ENCODE results near the gene NEGR1. TPM values are rescaled to one million over a fixed set of nuclear protein-coding genes. Genes with fewer than 3 reads are reported as not detected.
A peak's percentile ranks its signal among the peaks of the same experiment; 100 is the strongest.

NEGR1 gene
- total RNA-seq, 1 experiment from 2014 or later = 4.1 TPM

DNA sequence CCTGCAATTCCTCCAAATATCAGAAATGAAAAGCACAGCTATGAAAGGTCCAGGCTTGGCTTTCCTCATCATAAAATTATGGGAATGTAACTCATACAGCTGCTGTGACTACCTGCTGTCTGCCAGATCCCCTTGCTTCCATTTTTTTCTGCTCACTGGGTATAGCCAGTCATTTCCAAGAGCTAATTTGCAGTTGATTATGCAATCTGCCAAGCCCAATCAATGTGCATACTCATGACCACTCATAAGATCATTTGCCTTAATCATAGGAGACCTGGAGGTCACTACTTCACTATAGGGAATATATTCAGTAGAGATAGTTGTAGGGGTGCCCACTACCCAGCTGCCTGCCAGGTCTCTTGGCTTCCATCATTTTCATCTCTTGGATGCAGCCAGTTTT, 783.8 kb downstream of the NEGR1 start:
- ChIA-PET POLR2A (no interaction called here), CTCF (interaction anchor here (0.6 kb wide), 1 partner anchor 970 kb away, joined by 3 read pairs; no protein-coding TSS in a partner anchor)
- H3K4me1 Mint-ChIP-seq (ENCODE audit: insufficient read depth, unreplicated experiment) = no peaks in the 10 kb centered on the region
- H3K27me3 Mint-ChIP-seq (ENCODE audit: insufficient read depth, unreplicated experiment) = no peaks in the 10 kb centered on the region
- DNase-seq (ENCODE audit: unreplicated experiment) = no peak
- TF ChIP-seq, protein P1, sequence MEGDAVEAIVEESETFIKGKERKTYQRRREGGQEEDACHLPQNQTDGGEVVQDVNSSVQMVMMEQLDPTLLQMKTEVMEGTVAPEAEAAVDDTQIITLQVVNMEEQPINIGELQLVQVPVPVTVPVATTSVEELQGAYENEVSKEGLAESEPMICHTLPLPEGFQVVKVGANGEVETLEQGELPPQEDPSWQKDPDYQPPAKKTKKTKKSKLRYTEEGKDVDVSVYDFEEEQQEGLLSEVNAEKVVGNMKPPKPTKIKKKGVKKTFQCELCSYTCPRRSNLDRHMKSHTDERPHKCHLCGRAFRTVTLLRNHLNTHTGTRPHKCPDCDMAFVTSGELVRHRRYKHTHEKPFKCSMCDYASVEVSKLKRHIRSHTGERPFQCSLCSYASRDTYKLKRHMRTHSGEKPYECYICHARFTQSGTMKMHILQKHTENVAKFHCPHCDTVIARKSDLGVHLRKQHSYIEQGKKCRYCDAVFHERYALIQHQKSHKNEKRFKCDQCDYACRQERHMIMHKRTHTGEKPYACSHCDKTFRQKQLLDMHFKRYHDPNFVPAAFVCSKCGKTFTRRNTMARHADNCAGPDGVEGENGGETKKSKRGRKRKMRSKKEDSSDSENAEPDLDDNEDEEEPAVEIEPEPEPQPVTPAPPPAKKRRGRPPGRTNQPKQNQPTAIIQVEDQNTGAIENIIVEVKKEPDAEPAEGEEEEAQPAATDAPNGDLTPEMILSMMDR (IDR thresholded peaks at IDR 0.05; ENCODE audit: unreplicated experiment) = no peak
- H3K4me3 Mint-ChIP-seq (ENCODE audit: unreplicated experiment) = no peak overlapping the region
- no peaks in the 10 kb centered on the region for H3K36me3 Mint-ChIP-seq (ENCODE audit: insufficient read depth, unreplicated experiment)
- intact Hi-C loops (cut with micrococcal nuclease) = no loop called here
- H3K9me3 Mint-ChIP-seq (ENCODE audit: unreplicated experiment) = peaks cover 6% of the 10 kb centered on the region
- no peak overlapping the region for H3K27ac Mint-ChIP-seq (ENCODE audit: low read depth, unreplicated experiment)
- no TSS peak for BruUV-seq (replicated peaks)

DNA sequence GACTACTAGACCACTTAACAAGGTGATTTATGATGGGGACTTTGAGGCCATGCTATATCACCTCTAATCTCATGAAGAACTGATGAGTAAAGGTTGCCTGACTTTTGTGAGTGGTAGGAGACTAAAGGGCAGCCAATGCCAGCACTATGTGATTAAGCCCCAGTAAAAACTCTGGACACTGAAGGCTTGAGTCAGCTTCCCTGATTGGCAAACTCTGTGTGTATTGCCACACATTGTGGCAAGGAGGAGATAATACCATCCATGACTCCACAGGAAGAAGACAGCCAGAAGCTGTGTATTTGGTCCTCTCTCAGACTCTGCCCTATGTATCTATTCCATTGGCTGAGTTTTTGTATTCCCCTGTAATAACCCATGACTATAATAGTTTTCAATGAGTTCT, 788.2 kb downstream of the NEGR1 start:
- DNase-seq (ENCODE audit: unreplicated experiment) = peak; percentile 31
- H3K36me3 Mint-ChIP-seq (ENCODE audit: insufficient read depth, unreplicated experiment) = no peaks in the 10 kb centered on the region
- intact Hi-C loops (cut with micrococcal nuclease) = no loop called here
- peaks cover 6% of the 10 kb centered on the region for H3K4me1 Mint-ChIP-seq (ENCODE audit: insufficient read depth, unreplicated experiment)
- H3K27ac Mint-ChIP-seq (ENCODE audit: low read depth, unreplicated experiment) = no peak overlapping the region
- TF ChIP-seq, protein P1 (IDR thresholded peaks at IDR 0.05; ENCODE audit: unreplicated experiment) = no peak
- H3K4me3 Mint-ChIP-seq (ENCODE audit: unreplicated experiment) = no peak overlapping the region
- ChIA-PET CTCF (interaction anchor here (1.4 kb wide), 1 partner anchor 297 kb away, joined by 4 read pairs; no protein-coding TSS in a partner anchor), POLR2A (interaction anchor here (0.6 kb wide), 1 partner anchor 49 kb away, joined by 3 read pairs; no protein-coding TSS in a partner anchor)
- BruUV-seq (replicated peaks) = no TSS peak
- no peaks in the 10 kb centered on the region for H3K27me3 Mint-ChIP-seq (ENCODE audit: insufficient read depth, unreplicated experiment)
- H3K9me3 Mint-ChIP-seq (ENCODE audit: unreplicated experiment) = peaks cover 9% of the 10 kb centered on the region

DNA sequence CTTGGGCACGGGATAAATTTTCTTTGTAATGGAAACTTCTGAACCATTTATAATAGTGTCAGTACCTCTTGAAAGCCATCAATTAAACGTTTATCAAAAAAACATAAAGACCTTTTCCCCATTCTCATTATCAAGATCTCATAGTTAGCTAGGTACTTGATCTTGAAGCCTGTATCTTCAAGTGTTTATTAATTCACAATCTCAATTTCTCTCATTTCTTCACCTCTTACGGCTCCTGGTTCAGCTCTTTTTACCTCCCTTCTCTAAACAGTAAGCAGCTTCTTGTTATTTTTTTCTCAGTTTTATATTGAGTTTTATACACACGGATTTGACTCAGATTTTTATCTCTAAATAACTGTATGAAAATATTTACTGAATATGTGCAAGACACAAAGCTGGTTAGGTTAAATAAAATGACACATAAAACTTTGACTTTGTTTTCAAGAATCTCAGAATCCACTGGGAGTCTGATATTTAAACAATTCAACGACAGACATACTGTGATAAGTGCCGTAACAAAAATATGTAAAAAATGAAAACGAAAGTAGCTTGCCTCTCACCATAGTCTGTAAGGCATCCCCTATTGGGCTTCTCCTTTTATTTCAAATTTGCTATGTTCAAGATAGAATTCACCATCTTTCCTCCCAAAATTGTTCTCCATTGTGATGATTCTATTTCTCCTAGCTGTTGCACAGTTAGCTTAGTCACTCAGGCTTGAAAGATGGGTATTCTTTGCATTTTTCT, 789.9 kb downstream of the NEGR1 start:
- H3K4me1 Mint-ChIP-seq (ENCODE audit: insufficient read depth, unreplicated experiment) = peaks cover 6% of the 10 kb centered on the region
- no peaks in the 10 kb centered on the region for H3K36me3 Mint-ChIP-seq (ENCODE audit: insufficient read depth, unreplicated experiment)
- H3K27me3 Mint-ChIP-seq (ENCODE audit: insufficient read depth, unreplicated experiment) = no peaks in the 10 kb centered on the region
- no peak for DNase-seq (ENCODE audit: unreplicated experiment)
- CTCF ChIA-PET = no interaction called here
- H3K27ac Mint-ChIP-seq (ENCODE audit: low read depth, unreplicated experiment) = no peak overlapping the region
- TF ChIP-seq, protein P1 (IDR thresholded peaks at IDR 0.05; ENCODE audit: unreplicated experiment) = no peak
- no peak overlapping the region for H3K4me3 Mint-ChIP-seq (ENCODE audit: unreplicated experiment)
- no TSS peak for BruUV-seq (replicated peaks)
- peaks cover 9% of the 10 kb centered on the region for H3K9me3 Mint-ChIP-seq (ENCODE audit: unreplicated experiment)
- intact Hi-C loops (cut with micrococcal nuclease) = no loop called here
- POLR2A ChIA-PET = interaction anchor here (0.6 kb wide), 1 partner anchor 357 kb away, joined by 3 read pairs; no protein-coding TSS in a partner anchor

DNA sequence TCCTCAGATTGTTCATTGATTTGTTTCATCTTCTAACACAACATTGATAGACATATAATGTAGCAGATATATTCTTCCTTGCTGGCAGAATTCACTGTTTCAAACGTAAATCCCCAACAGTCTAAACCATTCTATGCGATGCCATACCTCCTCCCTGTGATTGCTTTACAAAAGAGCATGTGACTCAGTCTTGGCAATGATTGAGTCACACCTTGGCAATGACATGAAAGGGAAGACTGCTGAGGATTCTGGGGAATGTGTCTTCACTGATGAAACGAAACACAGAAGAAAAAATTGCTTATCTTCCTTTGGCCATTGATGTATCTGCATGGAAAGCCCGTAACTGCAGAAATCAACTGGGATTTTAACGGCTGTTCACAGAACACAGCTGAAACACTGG, 791.9 kb downstream of the NEGR1 start:
- BruUV-seq (replicated peaks) = no TSS peak
- H3K9me3 Mint-ChIP-seq (ENCODE audit: unreplicated experiment) = peaks cover 9% of the 10 kb centered on the region
- intact Hi-C loops (cut with micrococcal nuclease) = no loop called here
- peak; percentile 78 for DNase-seq (ENCODE audit: unreplicated experiment)
- no peaks in the 10 kb centered on the region for H3K36me3 Mint-ChIP-seq (ENCODE audit: insufficient read depth, unreplicated experiment)
- TF ChIP-seq, protein P1 (IDR thresholded peaks at IDR 0.05; ENCODE audit: unreplicated experiment) = no peak
- H3K27me3 Mint-ChIP-seq (ENCODE audit: insufficient read depth, unreplicated experiment) = no peaks in the 10 kb centered on the region
- no peak overlapping the region for H3K4me3 Mint-ChIP-seq (ENCODE audit: unreplicated experiment)
- H3K27ac Mint-ChIP-seq (ENCODE audit: low read depth, unreplicated experiment) = no peak overlapping the region
- ChIA-PET POLR2A (no interaction called here), CTCF (no interaction called here)
- peaks cover 6% of the 10 kb centered on the region for H3K4me1 Mint-ChIP-seq (ENCODE audit: insufficient read depth, unreplicated experiment)
